Embryonic facial prominence (tissue), 1 donor: ENCODE measurements around the gene PLGRKT.
"Not testable (repeated sequence)": the region's sequence is repeated elsewhere in the genome, so short reads cannot be mapped to it uniquely, and the experiment has no call there.

Experiments used
- DNase-seq: peaks from one replicate; pipeline ENCODE4 v3.0.0-alpha.2; 2016; ENCODE audit errors: extremely low spot score

Gene PLGRKT

GRCh38 chr9:5375790-5376477 is 61.8 kb downstream of the PLGRKT start:
- DNase-seq, result no peak

GRCh38 chr9:5375091-5375490 is 62.6 kb downstream of the PLGRKT start:
- no peak for DNase-seq

GRCh38 chr9:5364294-5365024 is 73.3 kb downstream of the PLGRKT start:
- DNase-seq, result no peak

GRCh38 chr9:5361326-5362010 is 76.3 kb downstream of the PLGRKT start:
- DNase-seq, result no peak

GRCh38 chr9:5360341-5360740 is 77.4 kb downstream of the PLGRKT start:
- DNase-seq, result no peak

GRCh38 chr9:5357431-5358105 is 80.2 kb downstream of the PLGRKT start:
- DNase-seq, result no peak

- no peak for DNase-seq
Observed at GRCh38 chr9:5355817-5356216, 81.9 kb downstream of the PLGRKT start.

- DNase-seq, result no peak
Observed at GRCh38 chr9:5355226-5355625, 82.5 kb downstream of the PLGRKT start.

- no peak for DNase-seq
Observed at GRCh38 chr9:5354184-5354583, 83.5 kb downstream of the PLGRKT start.

- DNase-seq, result no peak
Observed at GRCh38 chr9:5352637-5353248, 85.0 kb downstream of the PLGRKT start.

GRCh38 chr9:5338992-5339981 is 98.4 kb downstream of the PLGRKT start, which contains the start of gene RLN1:
Gene RLN1, minus strand, starts transcription at chr9:5339876. Its CDS starts 130 bp downstream, at chr9:5339746.
- not testable (repeated sequence) for DNase-seq

GRCh38 chr9:5336688-5337087 is 101.0 kb downstream of the PLGRKT start:
- DNase-seq, result no peak

GRCh38 chr9:5331276-5331675 is 106.4 kb downstream of the PLGRKT start:
- not testable (repeated sequence) for DNase-seq

- DNase-seq, result no peak
Observed at GRCh38 chr9:5326893-5327548, 110.7 kb downstream of the PLGRKT start.

GRCh38 chr9:5326187-5326586 is 111.5 kb downstream of the PLGRKT start:
- no peak for DNase-seq

GRCh38 chr9:5321601-5322000 is 116.1 kb downstream of the PLGRKT start:
- not testable (repeated sequence) for DNase-seq

GRCh38 chr9:5321058-5321457 is 116.7 kb downstream of the PLGRKT start:
- no peak for DNase-seq

GRCh38 chr9:5316406-5316805 is 121.3 kb downstream of the PLGRKT start:
- DNase-seq, result not testable (repeated sequence)

- DNase-seq, result no peak
Observed at GRCh38 chr9:5315187-5315923, 122.4 kb downstream of the PLGRKT start.
